Hippocampal formation (tissue), 2 donors: ENCODE data around the gene CSTF3.
A peak's percentile ranks its signal among the peaks of the same experiment; 100 is the strongest.
"Not testable (repeated sequence)": the region's sequence is repeated elsewhere in the genome, so short reads cannot be mapped to it uniquely, and the experiment has no call there.

ENCODE experiments used
- DNase-seq, 2 donors: peaks; one replicate each; lab custom pipeline; 2025; lab: John Stamatoyannopoulos, UW

The CSTF3 gene

GRCh38 chr11:33160587-33160986, 693 bp downstream of the CSTF3 start:
- no peak for DNase-seq

- DNase-seq: peak in 1 of 2 donors; percentile 35
These were observed 1.1 kb downstream of the CSTF3 start for GRCh38 chr11:33160136-33160535.

GRCh38 chr11:33159378-33159867, 1.9 kb downstream of the CSTF3 start:
- not testable (repeated sequence) for DNase-seq

- no peak for DNase-seq
These were observed 2.5 kb downstream of the CSTF3 start for GRCh38 chr11:33158596-33159275.

GRCh38 chr11:33157103-33158027, 3.9 kb downstream of the CSTF3 start:
- no peak for DNase-seq

GRCh38 chr11:33151399-33151798, 9.9 kb downstream of the CSTF3 start:
- DNase-seq: no peak

- DNase-seq: no peak
These were observed 13.7 kb downstream of the CSTF3 start for GRCh38 chr11:33147559-33147958.

GRCh38 chr11:33135768-33136443, 25.4 kb downstream of the CSTF3 start:
- DNase-seq: no peak

- no peak for DNase-seq
These were observed 26.1 kb downstream of the CSTF3 start for GRCh38 chr11:33135216-33135615.

- DNase-seq: no peak
These were observed 27.0 kb downstream of the CSTF3 start for GRCh38 chr11:33134276-33134675.

GRCh38 chr11:33133761-33134160, 27.5 kb downstream of the CSTF3 start:
- DNase-seq: no peak

GRCh38 chr11:33132510-33132909, 28.8 kb downstream of the CSTF3 start:
- DNase-seq: no peak

- no peak for DNase-seq
These were observed 32.5 kb downstream of the CSTF3 start for GRCh38 chr11:33128739-33129138.

GRCh38 chr11:33125611-33126010, 35.7 kb downstream of the CSTF3 start:
- no peak for DNase-seq

- DNase-seq: no peak
These were observed 36.3 kb downstream of the CSTF3 start for GRCh38 chr11:33125025-33125424.

GRCh38 chr11:33122696-33123095, 38.6 kb downstream of the CSTF3 start:
- not testable (repeated sequence) for DNase-seq

- no peak for DNase-seq
These were observed 44.7 kb downstream of the CSTF3 start for GRCh38 chr11:33116535-33116934.

- DNase-seq: no peak
These were observed 51.2 kb downstream of the CSTF3 start for GRCh38 chr11:33110083-33110482.

- no peak for DNase-seq
These were observed 51.9 kb downstream of the CSTF3 start for GRCh38 chr11:33109294-33109895.

GRCh38 chr11:33103836-33104235, 57.4 kb downstream of the CSTF3 start:
- no peak for DNase-seq

- DNase-seq: no peak
These were observed 67.1 kb downstream of the CSTF3 start for GRCh38 chr11:33094157-33094556.

- DNase-seq: no peak
These were observed 71.5 kb downstream of the CSTF3 start for GRCh38 chr11:33089776-33090175.
